Subcutaneous abdominal adipose tissue (tissue), 5 donors: Measurements from ENCODE around the gene BMPER.

Experiments
- H3K27ac ChIP-seq: one replicate; pipeline ENCODE4 v1.7.0; 2013; ENCODE audit warnings: low read depth, mild to moderate bottlenecking, inconsistent platforms, low read length, moderate library complexity
- H3K27me3 ChIP-seq, 5 donors: one replicate each; pipeline ENCODE4 v1.7.0; 2013; ENCODE audit warnings: low read length in 5 of 5, inconsistent platforms in 1 of 5; ENCODE audit not compliant: control insufficient read depth in 5 of 5, insufficient read depth in 4 of 5
- H3K36me3 ChIP-seq, 5 donors: one replicate each; pipeline ENCODE4 v1.7.0; 2013; ENCODE audit warnings: low read length in 5 of 5; ENCODE audit not compliant: control insufficient read depth in 5 of 5, insufficient read depth in 5 of 5
- H3K4me1 ChIP-seq, 5 donors: one replicate each; pipeline ENCODE4 v1.7.0; 2013; ENCODE audit warnings: low read length in 5 of 5, mild to moderate bottlenecking in 3 of 5, moderate library complexity in 1 of 5; ENCODE audit not compliant: control insufficient read depth in 5 of 5, insufficient read depth in 5 of 5
- H3K4me3 ChIP-seq, 5 donors: one replicate each; pipeline ENCODE4 v1.7.0; 2013; ENCODE audit warnings: low read length in 5 of 5, low read depth in 1 of 5
- H3K9ac ChIP-seq, 5 donors: one replicate each; pipeline ENCODE4 v1.7.0; 2013; ENCODE audit warnings: low read length in 5 of 5, mild to moderate bottlenecking in 4 of 5, moderate library complexity in 3 of 5
- H3K9me3 ChIP-seq, 5 donors: one replicate each; pipeline ENCODE4 v1.7.0; 2013; ENCODE audit warnings: low read length in 5 of 5; ENCODE audit not compliant: control insufficient read depth in 5 of 5
- donor health status: healthy.
- donor health status: healthy.
- donor health status: healthy.
- donor health status: healthy.
- donor health status: healthy.

Gene BMPER

DNA sequence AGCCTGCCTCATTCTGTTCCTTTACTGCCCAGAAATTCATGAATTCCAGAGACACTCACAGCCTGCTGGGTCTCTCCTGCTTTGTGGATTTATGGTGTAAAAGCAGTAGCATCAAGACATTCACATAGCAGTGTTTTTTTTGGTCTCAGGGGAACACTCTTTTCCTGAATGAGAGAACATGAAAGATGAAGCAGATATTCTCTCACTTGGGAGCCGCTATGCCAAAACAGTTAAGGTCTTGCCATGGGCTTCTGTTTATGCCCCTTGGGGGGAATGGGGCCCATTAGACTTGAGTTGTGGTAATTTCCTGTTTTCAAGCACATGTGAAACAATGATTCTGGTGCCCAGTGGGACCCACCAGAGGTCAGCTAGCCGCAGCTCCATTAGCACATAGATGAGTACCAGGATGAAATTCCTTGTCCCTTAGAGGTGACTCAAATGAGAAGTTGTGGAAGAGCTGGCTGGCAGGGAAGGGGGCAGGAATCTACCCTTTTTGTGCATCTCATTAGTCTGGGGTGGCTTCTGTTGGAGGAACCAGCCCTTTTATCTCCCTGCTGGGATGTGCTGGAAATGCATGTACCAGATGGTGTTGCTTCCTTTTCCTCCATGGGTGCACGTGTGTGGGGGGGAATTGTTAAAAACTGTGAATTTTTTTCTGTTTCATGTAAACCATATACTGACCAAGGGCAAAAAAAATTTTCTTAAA lies 13.3 kb downstream of the BMPER start:
- H3K27me3 ChIP-seq = no peaks in the 10 kb centered on the region
- H3K27ac ChIP-seq = no peak overlapping the region
- no peak overlapping the region for H3K9ac ChIP-seq
- peaks cover 0 to 2% (median 0%) of the 10 kb centered on the region in 5 donors for H3K36me3 ChIP-seq
- H3K4me3 ChIP-seq = no peak overlapping the region
- peaks cover 7 to 30% (median 27%) of the 10 kb centered on the region in 5 donors for H3K4me1 ChIP-seq
- no peaks in the 10 kb centered on the region for H3K9me3 ChIP-seq

DNA sequence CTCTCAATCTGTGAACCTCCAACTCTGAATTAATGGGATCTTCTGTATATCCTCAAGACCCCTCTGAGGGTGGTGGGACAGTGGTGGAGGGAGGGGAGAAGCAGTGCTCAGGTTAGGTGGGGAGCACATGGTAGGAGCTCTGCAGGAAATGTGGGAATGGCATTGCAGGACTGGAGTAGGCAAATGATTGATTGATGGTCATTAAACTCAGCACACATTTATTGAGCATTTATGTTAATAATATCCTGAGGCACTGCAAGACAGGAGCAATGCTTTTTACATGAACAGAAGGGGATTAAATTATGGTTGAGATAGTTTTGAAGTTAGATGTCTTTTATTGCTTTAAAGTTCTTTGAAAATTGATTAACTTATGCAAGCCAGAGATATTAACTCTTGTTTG lies 14.1 kb downstream of the BMPER start:
- Histone ChIP-seq H3K4me3 (no peak overlapping the region), H3K4me1 (peaks cover 9 to 35% (median 29%) of the 10 kb centered on the region in 5 donors), H3K9me3 (no peaks in the 10 kb centered on the region), H3K27me3 (no peaks in the 10 kb centered on the region), H3K9ac (no peak overlapping the region), H3K36me3 (peaks cover 0 to 2% (median 0%) of the 10 kb centered on the region in 5 donors), H3K27ac (no peak overlapping the region)

DNA sequence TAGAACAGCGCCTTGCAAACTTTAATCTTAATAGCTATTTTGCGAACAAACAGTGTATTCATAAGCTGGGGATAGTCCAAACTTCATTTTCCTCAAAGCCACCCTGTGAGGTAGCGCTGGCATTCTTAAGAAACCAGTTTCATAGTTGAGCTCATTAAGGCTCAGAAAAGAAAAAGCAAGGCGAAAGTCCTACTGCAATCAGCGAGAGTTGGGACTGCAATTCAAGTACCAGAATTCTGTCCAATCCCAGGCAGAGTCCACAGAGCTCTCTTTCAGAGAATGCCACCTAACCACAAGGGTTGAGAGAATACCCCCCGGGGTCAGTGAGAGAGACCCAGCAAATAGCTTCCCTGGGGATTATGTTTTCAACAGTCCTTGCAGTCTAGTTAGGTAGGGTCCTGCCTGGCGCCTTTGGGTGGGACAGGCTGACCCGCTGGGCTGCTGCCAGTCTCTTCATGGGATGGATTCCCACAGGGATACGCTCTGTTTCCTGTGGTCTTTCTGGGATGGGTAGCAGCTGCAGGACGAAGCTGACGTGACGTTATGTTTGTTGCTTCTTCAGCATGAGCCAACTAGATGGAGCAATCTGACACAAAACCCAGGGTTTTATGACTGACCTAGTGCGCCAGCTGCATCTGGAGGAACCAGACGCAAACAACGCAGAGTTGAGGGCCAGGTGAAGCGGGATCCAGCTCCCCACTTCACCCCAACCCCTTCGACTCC lies 16.0 kb downstream of the BMPER start:
- H3K27ac ChIP-seq = peak overlapping the region; percentile 67
- H3K36me3 ChIP-seq = peaks cover 0 to under 1% (median 0%) of the 10 kb centered on the region in 5 donors
- H3K4me1 ChIP-seq = peaks cover 9 to 45% (median 35%) of the 10 kb centered on the region in 5 donors
- H3K9me3 ChIP-seq = no peaks in the 10 kb centered on the region
- H3K9ac ChIP-seq = no peak overlapping the region
- H3K4me3 ChIP-seq = peak overlapping the region in 2 of 5 donors; percentile 9 to 14
- no peaks in the 10 kb centered on the region for H3K27me3 ChIP-seq

DNA sequence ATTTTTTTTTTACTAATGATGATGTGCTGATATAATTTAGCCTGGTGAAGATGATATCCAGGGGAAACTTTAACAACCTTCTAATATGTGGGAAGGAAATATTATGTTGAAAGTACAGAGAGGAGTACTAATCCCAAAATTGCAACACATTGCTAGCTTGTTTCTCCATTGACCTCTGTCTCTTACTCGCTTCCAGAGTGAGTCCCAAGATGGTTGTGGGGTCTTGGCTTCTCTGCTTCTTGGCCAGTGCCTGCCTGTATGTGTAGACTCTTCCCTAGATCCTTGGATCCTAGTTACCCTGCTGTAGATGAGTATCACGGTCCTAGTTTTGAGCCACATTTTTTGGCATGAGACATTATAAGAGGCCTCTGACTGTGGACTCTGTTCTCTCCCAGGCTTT lies 17.5 kb downstream of the BMPER start:
- Histone ChIP-seq H3K9ac (peak overlapping the region in 1 of 5 donors; percentile 16), H3K4me3 (no peak overlapping the region), H3K27ac (peak overlapping the region; percentile 67), H3K27me3 (no peaks in the 10 kb centered on the region), H3K4me1 (peaks cover 9 to 50% (median 35%) of the 10 kb centered on the region in 5 donors), H3K36me3 (no peaks in the 10 kb centered on the region), H3K9me3 (no peaks in the 10 kb centered on the region)

DNA sequence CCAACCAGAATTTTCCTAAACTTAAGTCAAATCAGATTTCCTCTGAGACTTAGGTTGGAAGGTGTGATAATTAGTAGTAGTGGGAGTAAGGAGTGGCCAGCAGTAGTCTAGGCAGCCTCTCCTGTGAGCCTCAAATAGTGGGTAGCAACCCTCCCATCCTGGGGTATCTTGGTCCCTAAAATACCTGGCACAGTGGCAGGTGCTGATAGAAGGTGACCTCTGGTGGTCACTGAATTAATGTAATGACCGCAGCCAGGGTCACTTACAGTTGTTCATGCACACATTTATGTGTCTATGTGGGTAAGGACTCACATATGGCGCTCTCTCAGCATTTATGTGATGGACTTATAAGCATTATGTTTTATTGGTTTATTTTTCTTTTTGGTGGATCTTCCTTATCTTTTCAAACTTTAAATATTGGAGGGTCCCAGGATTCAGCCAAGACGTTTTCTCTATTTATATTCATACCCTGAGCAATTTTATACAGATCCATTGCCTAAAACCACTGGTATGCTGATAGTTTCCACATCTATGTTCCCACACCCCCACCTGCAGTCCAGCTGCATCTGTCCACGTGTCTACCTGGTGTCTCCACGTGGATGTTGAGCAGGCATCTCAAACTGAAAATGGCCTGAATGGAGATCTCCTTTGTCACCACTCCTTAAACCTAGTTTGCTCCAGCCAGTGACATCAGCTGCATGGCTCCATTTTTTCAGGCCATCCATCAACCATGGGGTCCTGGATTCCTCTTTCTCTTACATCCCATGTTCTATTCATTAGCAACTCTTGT lies 18.3 kb downstream of the BMPER start:
- H3K27me3 ChIP-seq = no peaks in the 10 kb centered on the region
- no peaks in the 10 kb centered on the region for H3K9me3 ChIP-seq
- peak overlapping the region; percentile 67 for H3K27ac ChIP-seq
- H3K4me3 ChIP-seq = no peak overlapping the region
- no peaks in the 10 kb centered on the region for H3K36me3 ChIP-seq
- H3K4me1 ChIP-seq = peaks cover 9 to 54% (median 30%) of the 10 kb centered on the region in 5 donors
- peak overlapping the region in 1 of 5 donors; percentile 16 for H3K9ac ChIP-seq

DNA sequence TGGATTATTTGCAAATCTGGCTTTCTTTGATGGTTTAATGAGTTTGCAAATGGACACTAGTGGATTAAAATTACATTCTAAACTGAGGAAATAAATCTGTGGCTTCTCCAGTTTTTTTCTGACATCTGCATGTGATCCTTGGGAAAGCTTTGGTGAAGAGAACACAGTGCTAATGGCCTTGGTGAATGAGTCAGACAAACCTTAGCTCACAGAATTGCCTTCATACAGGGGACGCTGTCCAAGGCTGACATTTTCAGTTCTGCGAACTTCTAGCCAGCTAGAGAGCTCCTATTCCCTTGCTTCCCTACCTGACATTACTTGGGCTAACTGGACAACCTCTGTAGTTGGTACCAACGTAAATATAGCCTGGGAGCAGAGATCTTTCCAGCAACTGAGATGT lies 21.2 kb downstream of the BMPER start:
- no peak overlapping the region for H3K9ac ChIP-seq
- peaks cover 8 to 58% (median 34%) of the 10 kb centered on the region in 5 donors for H3K4me1 ChIP-seq
- peak overlapping the region; percentile 56 for H3K27ac ChIP-seq
- H3K36me3 ChIP-seq = no peaks in the 10 kb centered on the region
- no peaks in the 10 kb centered on the region for H3K9me3 ChIP-seq
- no peak overlapping the region for H3K4me3 ChIP-seq
- no peaks in the 10 kb centered on the region for H3K27me3 ChIP-seq

DNA sequence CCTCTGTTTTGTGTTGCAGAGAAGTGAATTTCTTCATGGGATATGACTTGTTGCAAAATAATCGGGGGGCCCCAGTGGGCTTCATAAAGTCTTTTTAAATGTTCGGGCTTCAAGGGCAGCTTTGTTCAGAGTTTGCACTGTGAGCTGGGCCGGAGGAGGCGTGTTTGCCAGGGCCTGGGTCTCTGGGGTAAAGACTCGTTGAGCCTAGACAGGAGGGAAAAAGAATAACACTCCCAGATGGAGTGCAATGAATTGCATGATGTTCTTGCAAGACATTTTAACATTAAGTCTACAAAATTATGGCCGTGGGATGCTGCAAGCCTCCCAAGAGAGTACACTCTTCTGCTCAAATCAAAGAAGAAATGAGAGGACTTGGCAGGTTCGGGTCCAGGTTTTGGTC lies 23.6 kb downstream of the BMPER start:
- Histone ChIP-seq H3K36me3 (no peaks in the 10 kb centered on the region), H3K27me3 (no peaks in the 10 kb centered on the region), H3K27ac (no peak overlapping the region), H3K9me3 (no peaks in the 10 kb centered on the region), H3K4me1 (peaks cover 3 to 47% (median 29%) of the 10 kb centered on the region in 5 donors), H3K9ac (no peak overlapping the region), H3K4me3 (no peak overlapping the region)

DNA sequence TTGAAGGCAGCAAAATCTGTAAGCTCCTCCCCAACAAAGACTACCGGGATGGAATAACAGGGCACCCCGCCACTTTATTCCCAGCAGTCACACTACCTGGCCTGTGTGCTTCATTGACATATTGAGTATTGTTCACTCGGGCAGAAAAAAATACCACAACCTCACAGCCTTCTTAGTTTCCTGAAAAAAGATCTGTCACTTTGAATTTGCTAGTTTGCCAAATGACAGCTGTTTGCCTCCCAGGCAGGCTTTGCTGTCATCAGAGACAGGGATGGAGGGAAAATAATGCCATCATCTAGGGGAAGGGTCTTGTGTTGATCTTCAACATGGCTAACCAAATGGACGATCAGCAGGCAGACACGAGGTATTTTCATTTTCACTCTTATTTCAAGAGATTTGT lies 26.9 kb downstream of the BMPER start:
- Histone ChIP-seq H3K4me3 (peak overlapping the region in 2 of 5 donors; percentile 32 to 43), H3K36me3 (no peaks in the 10 kb centered on the region), H3K27ac (peak overlapping the region; percentile 31), H3K4me1 (peaks cover 3 to 27% (median 23%) of the 10 kb centered on the region in 5 donors), H3K9me3 (no peaks in the 10 kb centered on the region), H3K9ac (peak overlapping the region in 1 of 5 donors; percentile 52), H3K27me3 (no peaks in the 10 kb centered on the region)

DNA sequence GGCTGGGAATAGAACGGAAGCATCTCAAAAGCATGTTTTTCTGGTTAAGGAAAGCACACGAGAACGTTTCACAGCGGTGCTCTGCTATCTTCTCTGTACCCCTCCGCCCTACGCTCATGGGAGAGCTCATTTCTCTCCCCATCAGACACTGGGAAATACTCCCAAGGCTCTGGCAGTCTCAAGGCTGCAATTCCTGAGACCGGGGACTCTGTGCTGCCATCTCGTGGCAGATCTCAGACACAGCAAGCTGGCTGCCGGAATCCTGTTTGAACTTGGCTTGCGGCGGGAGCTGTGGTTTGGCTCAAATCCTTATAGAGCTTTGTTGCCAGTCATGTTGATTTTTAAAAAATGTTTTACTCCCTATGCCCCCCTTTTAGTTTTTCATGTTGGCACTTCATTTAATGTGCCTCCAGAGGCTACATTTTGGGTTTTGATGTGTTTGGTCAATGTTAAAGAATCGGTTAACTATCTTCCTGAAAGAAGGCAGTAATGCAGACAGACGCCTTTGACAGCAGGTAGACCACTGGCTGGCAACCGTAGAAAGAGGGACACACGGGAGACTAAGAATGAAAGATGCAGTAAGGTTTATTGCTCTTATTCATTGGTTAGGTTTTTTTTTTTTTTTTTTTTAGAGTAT lies 27.6 kb downstream of the BMPER start:
- H3K27me3 ChIP-seq = no peaks in the 10 kb centered on the region
- H3K9ac ChIP-seq = no peak overlapping the region
- peaks cover 0 to 3% (median 0%) of the 10 kb centered on the region in 5 donors for H3K36me3 ChIP-seq
- peaks cover 3 to 27% (median 23%) of the 10 kb centered on the region in 5 donors for H3K4me1 ChIP-seq
- H3K4me3 ChIP-seq = peak overlapping the region; percentile 12 to 46 (median 32)
- H3K9me3 ChIP-seq = no peaks in the 10 kb centered on the region
- peak overlapping the region; percentile 31 for H3K27ac ChIP-seq
